ENCODE results near the gene NATD1.
A peak's percentile ranks its signal among the peaks of the same experiment; 100 is the strongest.

NATD1 gene

GRCh38 chr17:21289175-21289901 lies 36.1 kb upstream of the NATD1 start:
- no CpG with 5 or more reads among the region's 11 CpGs for WGBS (ENCODE audit: insufficient coverage, insufficient read length)
- H3K4me3 ChIP-seq (ENCODE audit: low read length): no peak overlapping the region
- no peaks in the 10 kb centered on the region; the same call in 1 of the 2 replicates for H3K36me3 ChIP-seq (ENCODE audit: control insufficient read depth, insufficient read depth, low read length)
- no peak for DNase-seq (ENCODE audit: low read depth, low spot score)
- H3K9me3 ChIP-seq (ENCODE audit: control insufficient read depth, insufficient read depth, low read length): no peaks in the 10 kb centered on the region
- no peak overlapping the region for H3K27ac ChIP-seq (ENCODE audit: low read length)
- H3K27me3 ChIP-seq (ENCODE audit: control insufficient read depth, insufficient read depth, low read length): no peaks in the 10 kb centered on the region
- H3K4me1 ChIP-seq (ENCODE audit: control insufficient read depth, insufficient read depth, low read length): no peaks in the 10 kb centered on the region; the same call in 1 of the 2 replicates

- Histone ChIP-seq H3K4me3 (ENCODE audit: low read length) (no peak overlapping the region), H3K27ac (ENCODE audit: low read length) (no peak overlapping the region), H3K9me3 (ENCODE audit: control insufficient read depth, insufficient read depth, low read length) (no peaks in the 10 kb centered on the region), H3K36me3 (ENCODE audit: control insufficient read depth, insufficient read depth, low read length) (no peaks in the 10 kb centered on the region; the same call in 1 of the 2 replicates), H3K4me1 (ENCODE audit: control insufficient read depth, insufficient read depth, low read length) (no peaks in the 10 kb centered on the region; the same call in 1 of the 2 replicates), H3K27me3 (ENCODE audit: control insufficient read depth, insufficient read depth, low read length) (no peaks in the 10 kb centered on the region; the same call in 1 of the 2 replicates)
- no CpG with 5 or more reads among the region's 6 CpGs for WGBS (ENCODE audit: insufficient coverage, insufficient read length)
- no peak for DNase-seq (ENCODE audit: low read depth, low spot score)
Observed at GRCh38 chr17:21288571-21289017, 35.4 kb upstream of the NATD1 start.

GRCh38 chr17:21287703-21288449 lies 34.7 kb upstream of the NATD1 start:
- H3K4me1 ChIP-seq (ENCODE audit: control insufficient read depth, insufficient read depth, low read length): no peaks in the 10 kb centered on the region; the same call in 1 of the 2 replicates
- H3K27ac ChIP-seq (ENCODE audit: low read length): no peak overlapping the region
- no peaks in the 10 kb centered on the region for H3K36me3 ChIP-seq (ENCODE audit: control insufficient read depth, insufficient read depth, low read length)
- no CpG with 5 or more reads among the region's 18 CpGs for WGBS (ENCODE audit: insufficient coverage, insufficient read length)
- H3K4me3 ChIP-seq (ENCODE audit: low read length): no peak overlapping the region
- no peak for DNase-seq (ENCODE audit: low read depth, low spot score)
- H3K27me3 ChIP-seq (ENCODE audit: control insufficient read depth, insufficient read depth, low read length): no peaks in the 10 kb centered on the region; the same call in 1 of the 2 replicates
- H3K9me3 ChIP-seq (ENCODE audit: control insufficient read depth, insufficient read depth, low read length): no peaks in the 10 kb centered on the region

- no peaks in the 10 kb centered on the region for H3K36me3 ChIP-seq (ENCODE audit: control insufficient read depth, insufficient read depth, low read length)
- H3K27ac ChIP-seq (ENCODE audit: low read length): no peak overlapping the region
- no peaks in the 10 kb centered on the region; the same call in 1 of the 2 replicates for H3K4me1 ChIP-seq (ENCODE audit: control insufficient read depth, insufficient read depth, low read length)
- no peaks in the 10 kb centered on the region for H3K9me3 ChIP-seq (ENCODE audit: control insufficient read depth, insufficient read depth, low read length)
- H3K4me3 ChIP-seq (ENCODE audit: low read length): no peak overlapping the region
- WGBS (ENCODE audit: insufficient coverage, insufficient read length): no CpG with 5 or more reads among the region's 9 CpGs
- H3K27me3 ChIP-seq (ENCODE audit: control insufficient read depth, insufficient read depth, low read length): no peaks in the 10 kb centered on the region; the same call in 1 of the 2 replicates
- DNase-seq (ENCODE audit: low read depth, low spot score): no peak
Observed at GRCh38 chr17:21286909-21287702, 33.9 kb upstream of the NATD1 start.

GRCh38 chr17:21286066-21286770 lies 33.0 kb upstream of the NATD1 start:
- no peaks in the 10 kb centered on the region; the same call in 1 of the 2 replicates for H3K4me1 ChIP-seq (ENCODE audit: control insufficient read depth, insufficient read depth, low read length)
- no peak for DNase-seq (ENCODE audit: low read depth, low spot score)
- no peaks in the 10 kb centered on the region; the same call in 1 of the 2 replicates for H3K27me3 ChIP-seq (ENCODE audit: control insufficient read depth, insufficient read depth, low read length)
- H3K36me3 ChIP-seq (ENCODE audit: control insufficient read depth, insufficient read depth, low read length): no peaks in the 10 kb centered on the region
- H3K4me3 ChIP-seq (ENCODE audit: low read length): no peak overlapping the region
- WGBS (ENCODE audit: insufficient coverage, insufficient read length): no CpG with 5 or more reads among the region's 16 CpGs
- H3K9me3 ChIP-seq (ENCODE audit: control insufficient read depth, insufficient read depth, low read length): no peaks in the 10 kb centered on the region
- no peak overlapping the region for H3K27ac ChIP-seq (ENCODE audit: low read length)

- H3K27me3 ChIP-seq (ENCODE audit: control insufficient read depth, insufficient read depth, low read length): no peaks in the 10 kb centered on the region; the same call in 1 of the 2 replicates
- H3K36me3 ChIP-seq (ENCODE audit: control insufficient read depth, insufficient read depth, low read length): no peaks in the 10 kb centered on the region
- peak overlapping the region; percentile 77 for H3K4me3 ChIP-seq (ENCODE audit: low read length)
- DNase-seq (ENCODE audit: low read depth, low spot score): no peak
- no peaks in the 10 kb centered on the region; the same call in 1 of the 2 replicates for H3K4me1 ChIP-seq (ENCODE audit: control insufficient read depth, insufficient read depth, low read length)
- no peaks in the 10 kb centered on the region for H3K9me3 ChIP-seq (ENCODE audit: control insufficient read depth, insufficient read depth, low read length)
- no CpG with 5 or more reads among the region's 16 CpGs for WGBS (ENCODE audit: insufficient coverage, insufficient read length)
- no peak overlapping the region for H3K27ac ChIP-seq (ENCODE audit: low read length)
Observed at GRCh38 chr17:21285164-21286065, 32.2 kb upstream of the NATD1 start.

- no peaks in the 10 kb centered on the region for H3K36me3 ChIP-seq (ENCODE audit: control insufficient read depth, insufficient read depth, low read length)
- WGBS (ENCODE audit: insufficient coverage, insufficient read length): no CpG with 5 or more reads among the region's 88 CpGs
- peak; percentile 96 for DNase-seq (ENCODE audit: low read depth, low spot score)
- no peaks in the 10 kb centered on the region; the same call in 1 of the 2 replicates for H3K27me3 ChIP-seq (ENCODE audit: control insufficient read depth, insufficient read depth, low read length)
- no peak within 1 kb of the TSS for H3K27ac ChIP-seq (ENCODE audit: low read length)
- no peaks in the 10 kb centered on the region; the same call in 1 of the 2 replicates for H3K4me1 ChIP-seq (ENCODE audit: control insufficient read depth, insufficient read depth, low read length)
- no peaks in the 10 kb centered on the region for H3K9me3 ChIP-seq (ENCODE audit: control insufficient read depth, insufficient read depth, low read length)
- peak within 1 kb of the TSS; percentile 77 for H3K4me3 ChIP-seq (ENCODE audit: low read length)
Observed at GRCh38 chr17:21284319-21285163, 31.3 kb upstream of the NATD1 start, which contains the start of gene MAP2K3. TSS of gene MAP2K3 (plus strand) at chr17:21284711. CDS start at chr17:21284921, 210 bp downstream.

GRCh38 chr17:21283482-21284318 lies 30.5 kb upstream of the NATD1 start:
- H3K9me3 ChIP-seq (ENCODE audit: control insufficient read depth, insufficient read depth, low read length): no peaks in the 10 kb centered on the region
- H3K27me3 ChIP-seq (ENCODE audit: control insufficient read depth, insufficient read depth, low read length): no peaks in the 10 kb centered on the region; the same call in 1 of the 2 replicates
- no peaks in the 10 kb centered on the region; the same call in 1 of the 2 replicates for H3K4me1 ChIP-seq (ENCODE audit: control insufficient read depth, insufficient read depth, low read length)
- no peak for DNase-seq (ENCODE audit: low read depth, low spot score)
- peak overlapping the region; percentile 32; the same call in 1 of the 2 replicates for H3K4me3 ChIP-seq (ENCODE audit: low read length)
- no peaks in the 10 kb centered on the region for H3K36me3 ChIP-seq (ENCODE audit: control insufficient read depth, insufficient read depth, low read length)
- no CpG with 5 or more reads among the region's 49 CpGs for WGBS (ENCODE audit: insufficient coverage, insufficient read length)
- H3K27ac ChIP-seq (ENCODE audit: low read length): no peak overlapping the region
